ENCODE measurements around the gene ADAMTSL2. TPM values are rescaled to one million over a fixed set of nuclear protein-coding genes. Genes with fewer than 3 reads are reported as not detected.

The ADAMTSL2 gene
- polyA plus RNA-seq, 1 of the 3 experiments (the other 2 are of a cell fraction), result 0.21 TPM

DNA sequence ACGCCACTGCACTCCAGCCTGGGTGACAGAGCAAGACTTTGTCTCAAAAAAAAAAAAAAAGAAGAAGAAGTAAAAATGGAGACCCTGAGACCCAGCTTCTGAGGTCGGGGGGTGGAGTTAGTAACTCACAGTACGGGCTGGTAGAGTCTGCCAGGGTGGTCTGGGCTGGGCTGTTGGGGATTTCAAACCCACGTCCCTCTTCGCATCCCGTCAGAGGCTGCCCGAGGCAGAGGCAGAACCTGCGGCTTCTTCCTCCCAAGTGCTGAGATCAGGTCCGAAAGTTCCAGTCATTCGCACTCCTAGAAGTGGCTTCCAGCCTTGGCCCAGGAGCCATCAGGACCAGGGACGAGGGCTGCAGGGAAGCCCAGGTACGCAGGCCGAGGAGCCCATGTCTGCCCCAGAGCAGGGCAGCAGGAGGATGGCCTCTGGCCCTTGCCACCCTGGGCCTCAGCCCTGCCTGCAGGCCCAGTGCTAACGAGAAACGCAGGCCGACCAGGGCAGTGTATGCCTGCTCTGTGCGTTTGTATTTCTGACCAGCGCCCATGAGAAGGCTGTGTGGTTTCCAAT lies 45.7 kb upstream of the ADAMTSL2 start (continued):
- TF ChIP-seq, protein P1, sequence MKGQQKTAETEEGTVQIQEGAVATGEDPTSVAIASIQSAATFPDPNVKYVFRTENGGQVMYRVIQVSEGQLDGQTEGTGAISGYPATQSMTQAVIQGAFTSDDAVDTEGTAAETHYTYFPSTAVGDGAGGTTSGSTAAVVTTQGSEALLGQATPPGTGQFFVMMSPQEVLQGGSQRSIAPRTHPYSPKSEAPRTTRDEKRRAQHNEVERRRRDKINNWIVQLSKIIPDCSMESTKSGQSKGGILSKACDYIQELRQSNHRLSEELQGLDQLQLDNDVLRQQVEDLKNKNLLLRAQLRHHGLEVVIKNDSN (IDR thresholded peaks at IDR 0.05; ENCODE audit: borderline replicate concordance, low read depth), result no peak
- TF ChIP-seq, protein P2, sequence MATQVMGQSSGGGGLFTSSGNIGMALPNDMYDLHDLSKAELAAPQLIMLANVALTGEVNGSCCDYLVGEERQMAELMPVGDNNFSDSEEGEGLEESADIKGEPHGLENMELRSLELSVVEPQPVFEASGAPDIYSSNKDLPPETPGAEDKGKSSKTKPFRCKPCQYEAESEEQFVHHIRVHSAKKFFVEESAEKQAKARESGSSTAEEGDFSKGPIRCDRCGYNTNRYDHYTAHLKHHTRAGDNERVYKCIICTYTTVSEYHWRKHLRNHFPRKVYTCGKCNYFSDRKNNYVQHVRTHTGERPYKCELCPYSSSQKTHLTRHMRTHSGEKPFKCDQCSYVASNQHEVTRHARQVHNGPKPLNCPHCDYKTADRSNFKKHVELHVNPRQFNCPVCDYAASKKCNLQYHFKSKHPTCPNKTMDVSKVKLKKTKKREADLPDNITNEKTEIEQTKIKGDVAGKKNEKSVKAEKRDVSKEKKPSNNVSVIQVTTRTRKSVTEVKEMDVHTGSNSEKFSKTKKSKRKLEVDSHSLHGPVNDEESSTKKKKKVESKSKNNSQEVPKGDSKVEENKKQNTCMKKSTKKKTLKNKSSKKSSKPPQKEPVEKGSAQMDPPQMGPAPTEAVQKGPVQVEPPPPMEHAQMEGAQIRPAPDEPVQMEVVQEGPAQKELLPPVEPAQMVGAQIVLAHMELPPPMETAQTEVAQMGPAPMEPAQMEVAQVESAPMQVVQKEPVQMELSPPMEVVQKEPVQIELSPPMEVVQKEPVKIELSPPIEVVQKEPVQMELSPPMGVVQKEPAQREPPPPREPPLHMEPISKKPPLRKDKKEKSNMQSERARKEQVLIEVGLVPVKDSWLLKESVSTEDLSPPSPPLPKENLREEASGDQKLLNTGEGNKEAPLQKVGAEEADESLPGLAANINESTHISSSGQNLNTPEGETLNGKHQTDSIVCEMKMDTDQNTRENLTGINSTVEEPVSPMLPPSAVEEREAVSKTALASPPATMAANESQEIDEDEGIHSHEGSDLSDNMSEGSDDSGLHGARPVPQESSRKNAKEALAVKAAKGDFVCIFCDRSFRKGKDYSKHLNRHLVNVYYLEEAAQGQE (IDR thresholded peaks at IDR 0.05; ENCODE audit: low read depth, low read length), result no peak
- no peak for TF ChIP-seq TCF12 (IDR thresholded peaks at IDR 0.05)

DNA sequence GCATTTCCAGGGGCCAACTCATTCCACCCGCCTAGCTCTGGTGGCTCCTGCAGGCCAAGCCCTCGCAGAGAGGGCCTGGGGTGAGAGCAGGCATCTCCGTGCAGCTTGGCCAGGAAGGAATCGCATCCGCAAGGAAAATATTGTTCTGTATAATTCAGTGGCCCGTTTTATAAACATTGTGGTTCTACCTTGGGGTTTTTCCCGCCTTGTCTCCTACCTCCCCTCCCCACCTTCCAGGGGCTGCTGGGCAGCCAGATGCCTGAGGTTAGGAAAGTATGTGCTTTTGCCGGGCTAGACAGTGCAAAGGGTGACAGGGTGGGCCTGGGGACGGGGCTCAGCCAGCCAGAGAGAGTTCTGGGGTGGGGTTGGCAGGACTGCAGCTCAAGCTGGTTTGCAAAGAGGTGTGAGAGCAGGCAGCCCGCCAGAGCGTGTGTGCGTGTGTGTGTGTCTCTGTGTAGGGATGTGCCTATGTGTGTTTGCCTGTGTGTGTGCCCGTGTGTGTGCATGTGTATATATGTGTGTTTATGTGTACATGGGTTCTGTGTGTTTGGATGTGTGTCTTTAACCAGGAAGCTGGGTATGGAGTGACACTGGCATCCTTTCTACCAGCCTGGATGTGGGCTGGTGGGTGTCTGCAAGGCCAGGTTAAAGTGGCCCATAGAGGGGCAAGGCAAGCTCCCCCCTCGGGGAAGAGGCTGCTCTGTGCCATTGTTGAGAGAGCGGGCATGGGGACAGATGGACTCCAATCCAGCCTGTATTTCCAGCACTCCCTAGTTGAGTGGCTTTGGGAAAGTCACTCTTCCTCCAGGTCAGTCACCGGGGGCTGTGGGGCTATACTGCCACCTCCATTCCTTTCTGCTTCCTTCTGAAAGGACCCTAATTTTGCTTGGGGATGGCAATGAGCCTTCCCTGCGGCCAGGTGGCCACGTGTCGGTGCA lies 45.0 kb upstream of the ADAMTSL2 start:
- TF ChIP-seq ELF1 (IDR thresholded peaks at IDR 0.05) (no peak), JUND (IDR thresholded peaks at IDR 0.05) (no peak), RXRA (IDR thresholded peaks at IDR 0.05; ENCODE audit: borderline replicate concordance, low read depth) (no peak), MXI1 (IDR thresholded peaks at IDR 0.05; ENCODE audit: low read depth, low read length) (no peak), EZH2phosphoT487 (IDR thresholded peaks at IDR 0.05; ENCODE audit: borderline replicate concordance, low read depth) (no peak), POLR2AphosphoS5 (IDR thresholded peaks at IDR 0.05; ENCODE audit: low read depth, low read length) (no peak), GATA2 (CRISPR knock-in tag; IDR thresholded peaks at IDR 0.05) (no peak), FOSL2 (IDR thresholded peaks at IDR 0.05; ENCODE audit: borderline replicate concordance, low read depth) (no peak), TAF1 (IDR thresholded peaks at IDR 0.05; ENCODE audit: borderline replicate concordance, low read depth, low read length) (no peak)
- TF ChIP-seq, protein P3, sequence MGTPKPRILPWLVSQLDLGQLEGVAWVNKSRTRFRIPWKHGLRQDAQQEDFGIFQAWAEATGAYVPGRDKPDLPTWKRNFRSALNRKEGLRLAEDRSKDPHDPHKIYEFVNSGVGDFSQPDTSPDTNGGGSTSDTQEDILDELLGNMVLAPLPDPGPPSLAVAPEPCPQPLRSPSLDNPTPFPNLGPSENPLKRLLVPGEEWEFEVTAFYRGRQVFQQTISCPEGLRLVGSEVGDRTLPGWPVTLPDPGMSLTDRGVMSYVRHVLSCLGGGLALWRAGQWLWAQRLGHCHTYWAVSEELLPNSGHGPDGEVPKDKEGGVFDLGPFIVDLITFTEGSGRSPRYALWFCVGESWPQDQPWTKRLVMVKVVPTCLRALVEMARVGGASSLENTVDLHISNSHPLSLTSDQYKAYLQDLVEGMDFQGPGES (IDR thresholded peaks at IDR 0.05; ENCODE audit: low read depth, low read length), result no peak
- TF ChIP-seq, protein P4, sequence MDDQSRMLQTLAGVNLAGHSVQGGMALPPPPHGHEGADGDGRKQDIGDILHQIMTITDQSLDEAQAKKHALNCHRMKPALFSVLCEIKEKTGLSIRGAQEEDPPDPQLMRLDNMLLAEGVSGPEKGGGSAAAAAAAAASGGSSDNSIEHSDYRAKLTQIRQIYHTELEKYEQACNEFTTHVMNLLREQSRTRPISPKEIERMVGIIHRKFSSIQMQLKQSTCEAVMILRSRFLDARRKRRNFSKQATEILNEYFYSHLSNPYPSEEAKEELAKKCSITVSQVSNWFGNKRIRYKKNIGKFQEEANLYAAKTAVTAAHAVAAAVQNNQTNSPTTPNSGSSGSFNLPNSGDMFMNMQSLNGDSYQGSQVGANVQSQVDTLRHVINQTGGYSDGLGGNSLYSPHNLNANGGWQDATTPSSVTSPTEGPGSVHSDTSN (IDR thresholded peaks at IDR 0.05), result no peak
- TF ChIP-seq, protein P5, sequence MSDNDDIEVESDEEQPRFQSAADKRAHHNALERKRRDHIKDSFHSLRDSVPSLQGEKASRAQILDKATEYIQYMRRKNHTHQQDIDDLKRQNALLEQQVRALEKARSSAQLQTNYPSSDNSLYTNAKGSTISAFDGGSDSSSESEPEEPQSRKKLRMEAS (IDR thresholded peaks at IDR 0.05; ENCODE audit: low read depth), result no peak
- TF ChIP-seq, protein P2 (IDR thresholded peaks at IDR 0.05; ENCODE audit: low read depth, low read length), result no peak
- no peak overlapping the region for H3K27ac ChIP-seq (ENCODE audit: low read depth in 2 of 2, low read length in 1 of 2)
- peaks cover 0 to 38% of the 10 kb centered on the region in 2 experiments; a peak in 1 of 4 replicates for H3K4me1 ChIP-seq (ENCODE audit: control insufficient read depth in 1 of 2, insufficient read depth in 2 of 2, low read depth in 1 of 2, low read length in 1 of 2)
- H3F3A ChIP-seq (replicated peaks; ENCODE audit: insufficient read depth), result no peaks in the 10 kb centered on the region
- 68% methylated on average over 18 of the region's 19 CpGs for WGBS (ENCODE audit: low lambda C conversion rate)
- no peaks in the 10 kb centered on the region for H3K36me3 ChIP-seq (replicated peaks in 1 of 2; ENCODE audit: control insufficient read depth in 1 of 2, insufficient read depth in 2 of 2, low read length in 1 of 2)
- H2AFZ ChIP-seq (ENCODE audit: low read depth), result no peak overlapping the region
- H3K9ac ChIP-seq, result no peak overlapping the region
- H3K27me3 ChIP-seq (ENCODE audit: insufficient read depth), result no peaks in the 10 kb centered on the region
- H3K4me3 ChIP-seq (ENCODE audit: low read depth in 2 of 2, low read length in 1 of 2), result no peak overlapping the region
- no peaks in the 10 kb centered on the region for H4K20me1 ChIP-seq (ENCODE audit: insufficient read depth)
- H3K9me2 ChIP-seq, result no peaks in the 10 kb centered on the region
- no peak for DNase-seq
- no peaks in the 10 kb centered on the region for H3K79me2 ChIP-seq (ENCODE audit: insufficient read depth)
- ChIA-PET CTCF (interaction anchor here (0.9 to 2.2 kb wide), 8 partner anchors 11 to 467 kb away, joined by 3 to 7 read pairs (median 3); partner anchors contain the start of gene SLC2A6), POLR2A (no interaction called here)
- no peak overlapping the region for H3K4me2 ChIP-seq
- no peaks in the 10 kb centered on the region for H3K9me3 ChIP-seq

Data from SK-N-SH (cell line).